ENCODE results near the gene LSS.
"Not testable (repeated sequence)": the region's sequence is repeated elsewhere in the genome, so short reads cannot be mapped to it uniquely, and the experiment has no call there.

The LSS gene

DNA sequence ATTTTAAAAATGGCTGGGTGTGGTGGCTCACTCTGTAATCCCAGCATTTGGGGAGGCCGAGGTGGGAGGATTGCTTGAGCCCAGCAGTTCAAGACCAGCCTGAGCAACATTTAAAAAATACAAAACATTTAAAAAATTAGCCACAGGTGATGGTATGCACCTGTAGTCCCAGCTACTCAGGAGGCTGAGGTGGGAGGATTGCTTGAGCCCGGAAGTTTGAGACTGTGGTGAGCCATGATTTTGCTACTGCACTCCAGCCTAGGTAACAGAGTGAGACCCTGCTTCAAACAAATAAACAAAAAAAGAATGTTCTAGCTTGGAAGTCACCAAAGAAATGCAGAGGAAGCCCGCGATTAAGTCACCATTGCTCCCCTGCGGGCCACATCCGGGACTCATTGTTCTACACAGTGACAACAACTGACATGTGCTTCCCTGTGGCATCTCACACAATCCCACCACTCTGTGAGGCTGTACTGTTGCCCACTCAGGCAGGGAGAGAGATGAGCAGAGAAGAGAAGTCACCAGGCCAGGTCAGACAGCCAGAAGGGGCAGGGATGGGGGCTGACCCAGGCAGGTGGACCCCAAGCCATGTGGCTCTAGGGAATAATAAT, 25.9 kb downstream of the LSS start:
- no peak for DNase-seq

GRCh38 chr21:46200877-46201803, 27.4 kb downstream of the LSS start:
- DNase-seq = not testable (repeated sequence)

GRCh38 chr21:46199436-46200373, 28.9 kb downstream of the LSS start:
- no peak for DNase-seq

DNA sequence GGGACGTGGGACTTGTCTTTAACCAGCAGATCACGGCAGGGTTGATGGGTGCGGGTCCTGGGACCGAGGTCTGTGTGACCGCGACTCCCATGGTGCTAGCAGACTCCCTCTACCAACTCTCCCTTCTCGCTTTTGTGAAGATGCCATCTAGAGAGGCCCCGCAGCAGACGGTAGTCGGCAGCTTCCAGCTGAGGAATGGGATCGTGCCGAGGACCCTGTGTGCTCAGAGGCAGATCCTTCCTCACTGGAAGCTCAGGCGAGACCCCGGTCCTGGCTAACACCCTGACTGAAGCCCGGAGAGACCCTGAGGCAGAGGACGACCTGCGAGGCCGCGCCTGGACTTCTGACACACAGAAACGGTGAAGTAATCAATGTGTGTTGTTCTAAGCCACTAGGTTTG, 31.8 kb downstream of the LSS start:
- DNase-seq = no peak

DNA sequence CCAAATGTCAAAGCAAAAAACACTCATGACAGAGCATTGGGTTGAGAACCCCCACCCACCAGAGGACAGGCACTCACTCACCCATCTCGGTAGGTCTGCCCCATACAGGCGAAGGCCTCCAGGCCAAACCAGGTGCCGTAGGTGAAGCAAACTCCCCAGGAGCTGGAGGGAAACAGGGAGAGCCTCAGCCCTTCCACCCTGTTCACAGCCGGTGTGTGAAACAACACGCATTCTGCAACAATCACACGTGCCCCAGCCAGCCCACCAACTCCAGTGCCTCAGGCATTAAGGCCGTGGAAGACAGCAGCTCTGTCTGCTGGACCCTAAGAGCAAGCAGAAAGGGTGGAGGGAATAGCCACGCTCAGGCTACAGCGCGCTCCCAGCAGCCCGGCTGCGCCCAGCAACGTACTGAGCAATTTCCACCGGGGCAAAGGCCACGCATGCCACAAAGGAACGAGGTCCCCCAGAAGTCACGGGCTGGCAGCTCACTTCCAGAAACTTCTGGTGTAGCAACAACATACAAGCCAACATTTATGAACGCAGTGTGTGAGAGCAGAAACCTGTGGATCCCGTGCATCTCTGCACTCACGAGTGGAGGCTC, 32.9 kb downstream of the LSS start:
- no peak for DNase-seq

- DNase-seq = no peak
Observed at GRCh38 chr21:46194374-46195334, 33.9 kb downstream of the LSS start.

DNA sequence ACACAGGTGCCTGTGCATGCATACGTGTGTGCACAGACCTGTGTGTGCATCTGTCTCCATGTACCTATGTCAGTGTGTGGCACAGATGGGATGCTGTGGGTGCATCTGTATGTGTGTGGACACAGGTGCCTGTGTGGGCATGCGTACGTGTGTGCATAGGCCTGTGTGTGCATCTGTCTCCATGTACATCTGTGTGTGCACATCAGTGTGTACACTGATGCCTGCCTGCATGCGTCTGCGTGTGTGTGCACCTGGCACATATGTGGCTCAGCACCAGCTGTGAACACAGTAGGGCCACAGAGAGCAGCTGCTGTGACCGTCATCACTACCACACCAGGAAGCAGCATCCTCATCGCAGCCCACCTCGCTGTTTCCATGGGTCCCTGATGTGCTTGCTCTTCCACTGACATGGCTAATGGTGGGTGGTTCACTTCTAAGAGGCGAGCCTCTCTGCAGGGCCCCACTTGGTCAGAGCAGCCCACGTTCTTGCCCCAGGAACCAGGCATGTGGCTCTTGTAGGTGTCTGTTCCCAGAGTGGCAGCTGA, 34.7 kb downstream of the LSS start:
- DNase-seq = no peak

- no peak for DNase-seq
Observed at GRCh38 chr21:46191686-46192575, 36.6 kb downstream of the LSS start.

DNA sequence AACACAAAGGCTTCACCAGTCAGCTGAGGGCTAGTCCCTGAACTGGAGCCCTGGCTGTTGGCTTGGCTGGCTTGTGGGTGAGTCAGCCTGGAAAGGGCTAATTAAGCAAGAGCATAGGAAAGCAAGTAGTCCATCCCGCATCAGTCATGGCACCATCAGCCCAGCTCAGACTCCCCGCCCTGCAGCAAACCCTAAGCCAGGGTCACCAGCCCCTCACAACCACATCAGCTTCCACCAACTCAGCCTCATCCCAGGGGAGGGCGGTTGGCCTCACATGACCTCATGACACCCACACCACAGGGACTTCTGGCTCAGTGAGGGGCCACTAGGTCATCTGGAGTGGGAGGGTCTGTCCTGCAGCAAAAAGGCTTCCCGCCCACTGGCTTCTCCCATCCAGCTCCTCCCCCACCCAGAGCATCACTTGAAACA, 37.3 kb downstream of the LSS start:
- DNase-seq = no peak

DNA sequence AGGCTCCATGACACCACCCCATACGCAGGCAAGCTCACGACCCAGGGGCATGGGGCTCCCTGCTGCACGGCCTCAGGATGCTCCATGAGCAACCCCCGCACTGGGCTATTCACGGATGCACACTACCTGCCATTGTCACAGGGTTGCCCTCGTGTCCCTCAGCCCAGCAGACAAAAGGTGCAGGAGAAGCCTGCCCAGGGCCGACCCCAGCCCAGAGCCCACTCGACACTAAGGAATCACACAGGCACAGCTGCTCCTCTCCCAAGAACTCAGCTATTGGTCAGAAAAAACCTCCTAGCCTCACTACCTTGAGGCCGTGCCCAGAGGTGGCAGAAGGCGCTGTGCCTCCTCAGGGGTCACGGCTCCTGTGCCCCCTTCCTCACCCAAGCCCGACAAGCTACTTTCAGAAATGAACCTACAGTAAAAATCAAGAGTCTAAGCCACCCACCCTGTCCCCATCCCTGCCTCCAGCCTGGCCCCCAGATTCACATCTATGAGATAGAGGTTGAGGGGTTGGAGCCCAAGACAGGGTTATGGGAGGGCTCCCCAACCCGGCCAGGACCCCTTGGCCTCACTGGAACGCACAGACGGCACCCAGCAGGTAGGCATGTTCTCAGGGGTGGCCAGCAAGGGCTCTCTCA, 38.0 kb downstream of the LSS start:
- no peak for DNase-seq

DNA sequence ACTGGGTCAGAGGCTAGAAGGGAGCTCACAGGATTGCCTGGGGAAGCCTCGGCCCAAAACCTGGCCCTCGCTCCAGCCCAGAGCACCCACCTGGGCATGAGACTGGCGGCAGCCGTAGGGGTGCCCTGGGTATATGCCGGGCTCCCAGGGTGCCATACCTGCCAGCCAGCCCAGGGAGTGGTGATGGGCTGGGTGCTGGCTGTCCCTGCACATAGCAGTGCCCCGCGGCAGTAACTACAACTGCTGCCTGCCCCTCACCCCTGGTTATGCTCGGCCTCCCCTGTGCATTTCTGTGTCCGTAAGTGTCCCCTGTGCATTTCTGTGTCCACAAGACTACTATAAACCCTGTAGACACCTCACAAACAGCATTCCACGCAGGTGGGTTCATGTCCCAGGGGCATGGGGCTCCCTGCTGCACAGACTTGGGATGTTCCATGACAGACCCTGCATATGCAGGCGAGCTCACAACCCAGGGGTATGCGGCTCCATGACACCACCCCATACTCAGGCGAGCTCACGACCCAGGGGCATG, 38.5 kb downstream of the LSS start:
- no peak for DNase-seq

DNA sequence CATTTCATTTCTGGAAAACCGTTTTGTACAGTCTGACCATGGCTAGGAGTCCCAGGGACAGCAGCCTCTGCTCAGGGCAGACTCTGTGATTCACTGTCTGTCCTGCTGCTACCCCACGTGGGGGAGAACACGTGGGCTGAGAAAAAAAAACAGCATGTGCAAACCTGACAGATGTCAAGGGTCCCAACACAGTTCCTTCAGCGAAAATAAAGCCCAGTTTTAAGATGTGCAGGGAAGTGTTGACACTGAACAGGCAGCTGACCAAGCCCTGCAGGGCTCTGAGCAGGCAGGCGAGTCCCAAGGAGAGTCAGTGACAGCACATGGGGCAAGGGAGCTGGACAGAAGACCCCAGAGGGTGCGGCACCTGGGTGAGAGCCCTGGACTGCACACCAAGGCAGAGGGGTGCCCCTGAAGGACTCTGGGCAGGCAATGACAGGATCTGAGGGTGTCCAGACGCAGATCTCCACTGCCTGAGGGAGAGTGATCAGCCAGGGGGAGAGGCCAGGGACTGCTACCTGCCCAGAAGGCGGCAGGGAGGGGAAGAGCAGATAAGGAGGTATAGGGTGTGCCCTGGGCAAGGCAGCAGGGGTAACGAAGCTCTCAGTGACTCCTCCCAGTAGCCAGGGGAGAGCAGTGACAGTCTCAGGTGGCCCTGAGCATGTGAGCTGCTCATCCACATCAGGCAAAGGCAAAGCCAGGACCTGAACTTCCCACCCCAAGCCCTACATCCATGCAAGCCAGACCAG, 39.2 kb downstream of the LSS start:
- DNase-seq = no peak

DNA sequence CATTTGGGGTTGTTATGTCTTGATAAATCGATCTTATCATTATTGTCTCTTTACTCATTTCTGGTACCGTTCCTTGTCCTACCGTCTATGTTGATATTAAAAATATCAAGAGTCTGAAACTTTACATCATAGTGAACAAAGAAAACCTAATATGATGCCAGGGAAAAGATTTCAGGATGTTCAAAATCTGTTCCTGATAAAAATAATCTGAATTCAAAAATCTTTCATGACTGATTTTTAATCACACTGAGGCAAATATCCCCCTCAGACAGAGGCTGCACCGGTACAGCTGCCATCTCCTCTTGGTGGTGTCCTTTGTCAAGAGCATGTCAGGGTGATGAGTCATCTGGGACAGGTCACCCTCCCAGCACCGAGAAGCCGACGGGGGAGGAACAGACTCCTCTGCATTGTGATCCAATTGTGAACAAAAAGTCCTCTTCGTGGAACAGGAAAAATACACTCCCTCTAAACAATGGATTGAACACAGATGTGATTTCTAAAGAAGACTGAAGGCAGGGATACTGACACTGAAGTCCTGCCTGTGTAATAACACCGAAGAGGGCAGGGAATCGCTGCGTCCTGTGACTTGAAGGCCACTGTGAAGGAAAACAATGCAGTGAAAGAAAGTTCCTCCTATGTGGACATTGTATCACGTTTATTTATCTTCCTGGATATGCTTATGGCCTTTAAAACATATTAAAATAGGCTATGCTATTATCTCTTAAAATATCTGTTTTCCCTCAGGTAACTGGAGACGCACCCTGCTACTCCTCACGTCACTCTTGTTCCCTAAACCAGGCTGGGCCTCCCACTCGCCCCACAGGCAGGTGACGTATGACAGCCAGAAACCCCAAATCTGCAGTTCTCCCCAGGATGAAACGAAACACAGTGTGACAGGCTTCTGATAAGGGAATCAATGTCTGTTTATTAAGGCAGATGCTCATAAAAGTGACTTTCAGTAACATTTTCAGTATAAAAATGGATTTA, 40.1 kb downstream of the LSS start:
- no peak for DNase-seq

DNA sequence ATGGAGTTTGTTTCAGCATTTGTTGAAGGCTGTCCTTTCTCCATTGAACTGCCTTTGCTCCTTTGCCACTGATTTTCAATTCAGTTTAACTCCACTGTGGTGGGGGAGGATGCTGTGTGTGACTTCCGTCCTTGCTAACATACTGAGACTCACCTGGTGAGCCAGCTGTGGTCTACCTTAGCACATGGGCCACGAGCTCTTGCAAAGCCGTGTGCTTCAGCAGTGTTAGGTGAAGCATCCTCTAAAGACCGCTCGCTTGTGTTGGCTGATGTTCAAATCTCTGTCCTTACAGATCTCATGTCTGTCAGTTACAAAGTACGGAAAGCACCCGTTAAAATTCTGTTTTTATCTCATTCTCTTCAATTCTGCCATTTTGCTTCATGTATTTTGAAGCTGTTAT, 40.8 kb downstream of the LSS start:
- DNase-seq = no peak

DNA sequence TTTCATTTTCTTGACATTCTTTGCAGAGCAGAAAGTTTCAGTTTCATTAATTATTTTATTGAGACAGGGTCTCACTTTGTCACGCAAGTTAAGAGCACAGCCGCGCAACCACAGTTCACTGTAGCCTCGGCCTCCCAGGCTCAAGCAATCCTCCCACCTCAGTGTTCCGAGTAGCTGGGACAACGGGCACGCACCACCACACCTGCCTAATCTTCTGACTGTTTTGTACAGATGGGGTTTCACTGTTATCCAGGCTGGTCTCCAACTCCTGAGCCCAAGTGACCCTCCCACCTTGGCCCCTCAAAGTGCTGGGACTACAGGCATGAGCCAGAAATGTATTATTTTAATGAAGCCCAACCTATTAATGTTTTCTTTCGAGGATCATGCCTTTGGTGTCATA, 41.3 kb downstream of the LSS start:
- DNase-seq = no peak

- DNase-seq = no peak
Observed at GRCh38 chr21:46185716-46186115, 42.9 kb downstream of the LSS start.

Measured in cerebellar nuclear complex (tissue), 1 donor.